Amygdala (tissue), 56 donors: ENCODE measurements around the gene PARD3B.

Experiments used
- DNase-seq, 56 donors: peaks; one replicate each; lab custom pipeline; 2025; lab: John Stamatoyannopoulos, UW

The PARD3B gene

DNA sequence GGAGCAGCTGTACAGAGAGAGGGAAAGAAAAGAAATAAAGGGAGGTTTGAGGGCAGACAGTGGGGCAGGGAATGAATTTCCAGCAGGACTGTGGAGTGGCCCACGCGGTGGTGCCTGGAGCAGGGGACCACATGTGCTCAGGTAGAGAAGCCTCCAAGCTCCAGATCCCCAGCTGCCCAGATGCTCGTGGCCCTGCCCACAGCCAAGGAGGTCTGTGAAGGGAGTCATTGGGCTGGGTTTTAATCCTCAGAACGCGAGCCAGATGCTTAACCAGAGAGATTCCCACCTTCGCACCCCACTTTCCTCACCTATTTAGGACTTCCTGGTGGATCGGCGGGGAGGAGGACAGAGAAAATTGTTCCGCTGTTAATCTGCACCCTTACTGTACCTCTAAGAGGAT lies 369.4 kb downstream of the PARD3B start:
- no peak for DNase-seq

DNA sequence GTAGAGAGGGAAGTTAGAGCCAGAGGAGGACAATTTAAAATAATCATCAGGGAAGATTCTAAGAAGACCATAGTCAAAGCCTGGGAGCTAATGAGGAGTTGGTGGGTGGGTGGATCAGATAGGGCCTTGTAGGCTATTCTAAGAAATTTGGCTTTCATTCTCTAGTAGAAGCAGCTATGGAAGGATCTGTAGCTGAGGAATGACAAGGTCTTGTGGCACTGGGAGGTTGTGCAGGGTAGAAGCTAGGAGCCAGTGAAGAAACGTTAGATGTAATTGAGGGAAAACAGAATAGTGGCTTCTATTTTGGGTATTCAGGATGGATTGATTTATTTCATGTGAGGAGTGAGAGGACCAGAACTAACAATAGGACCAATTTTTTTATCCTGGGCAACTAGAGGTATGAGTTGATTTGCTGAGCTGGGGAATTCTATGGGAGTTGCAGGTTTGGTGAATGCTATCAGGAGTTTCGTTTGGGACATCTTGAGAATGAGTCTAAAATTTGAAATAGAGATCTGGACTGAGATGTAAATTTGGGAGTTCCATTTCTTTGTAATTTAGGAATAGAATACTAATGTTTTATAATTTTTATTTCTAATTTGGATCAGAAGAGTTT lies 371.9 kb downstream of the PARD3B start:
- no peak for DNase-seq

DNA sequence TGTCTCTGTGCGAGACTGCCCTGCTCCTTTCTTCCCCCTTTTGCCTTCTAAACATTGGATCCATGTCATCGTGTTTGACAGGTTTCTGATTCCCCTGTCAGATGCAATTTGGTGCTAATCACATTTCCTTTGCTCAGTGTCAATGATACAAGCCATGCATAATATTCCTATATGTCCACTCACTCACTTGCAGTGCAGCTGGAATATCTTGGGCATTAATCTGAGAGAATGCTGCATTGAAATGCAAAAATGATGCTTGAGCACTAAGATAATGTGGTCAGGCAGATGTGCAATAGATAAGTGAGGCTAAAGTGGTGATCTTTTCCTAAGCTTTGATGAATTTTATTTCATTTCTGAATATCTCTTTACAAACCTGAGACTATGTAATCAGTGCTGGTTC lies 375.5 kb downstream of the PARD3B start:
- no peak for DNase-seq

DNA sequence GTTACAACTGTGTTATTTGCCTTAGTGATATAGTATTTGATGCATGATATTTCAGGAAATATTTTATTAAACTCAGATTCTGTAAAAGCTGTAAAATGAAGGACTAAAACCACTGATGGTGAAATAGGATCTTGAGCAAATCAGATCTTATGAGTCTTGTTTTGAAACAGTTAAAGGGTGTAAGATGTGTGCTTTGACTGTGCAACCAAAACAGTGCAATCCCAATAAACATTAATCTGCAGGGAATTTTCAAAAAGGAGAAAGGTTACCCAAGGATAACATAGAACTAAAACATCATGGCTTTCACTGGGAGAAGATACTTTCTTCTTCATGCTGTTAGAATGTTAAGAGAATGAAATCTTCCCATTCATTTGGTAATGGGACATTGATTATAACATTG lies 378.7 kb downstream of the PARD3B start:
- DNase-seq: no peak

DNA sequence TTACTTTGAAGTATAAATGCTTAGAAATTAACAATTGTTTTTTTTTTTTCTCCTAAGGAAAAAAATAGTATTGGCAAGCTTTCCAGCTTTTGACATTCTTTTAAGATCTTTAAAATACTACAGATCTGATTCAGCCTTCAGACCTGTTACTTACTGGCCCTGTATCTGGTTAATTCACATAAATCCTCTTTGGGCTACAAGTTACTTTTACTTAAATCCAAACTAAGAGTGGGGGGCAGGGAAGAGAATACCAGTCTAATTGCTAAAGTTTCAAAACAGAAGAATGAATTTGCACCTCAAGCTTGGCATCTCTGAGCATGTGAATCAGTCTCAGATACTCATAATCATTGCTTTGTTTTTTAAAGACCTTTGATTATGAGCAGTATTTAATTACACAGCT lies 386.3 kb downstream of the PARD3B start:
- DNase-seq: no peak

DNA sequence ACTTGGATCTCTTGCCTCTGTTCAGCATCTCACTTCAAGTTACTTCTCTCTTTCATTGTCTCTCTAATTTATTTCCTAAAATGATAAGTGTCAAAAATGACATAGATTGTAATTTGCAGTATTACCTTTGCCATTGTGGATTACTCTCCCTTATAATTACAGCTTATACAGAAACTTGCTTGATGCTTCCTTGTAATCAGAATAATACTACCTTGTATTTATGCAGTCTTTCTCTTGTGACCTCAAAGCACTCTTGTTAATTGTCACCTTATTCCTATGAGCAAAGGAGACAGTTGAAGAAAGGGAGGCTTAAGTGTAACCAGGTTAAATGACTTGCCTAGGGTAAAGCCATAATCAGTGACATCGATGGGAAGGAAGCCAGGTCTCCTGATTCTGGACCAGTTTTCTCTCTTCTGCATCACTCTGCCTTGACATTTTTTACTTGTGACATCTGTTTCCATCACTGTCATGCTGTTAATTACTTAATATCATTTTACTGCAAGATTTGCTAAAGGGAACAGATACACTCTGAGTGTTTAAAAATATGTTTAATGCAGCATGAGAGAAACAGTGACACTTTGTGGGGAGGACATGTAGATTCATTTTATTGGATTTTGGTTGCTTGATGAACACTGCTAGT lies 388.6 kb downstream of the PARD3B start:
- no peak for DNase-seq

DNA sequence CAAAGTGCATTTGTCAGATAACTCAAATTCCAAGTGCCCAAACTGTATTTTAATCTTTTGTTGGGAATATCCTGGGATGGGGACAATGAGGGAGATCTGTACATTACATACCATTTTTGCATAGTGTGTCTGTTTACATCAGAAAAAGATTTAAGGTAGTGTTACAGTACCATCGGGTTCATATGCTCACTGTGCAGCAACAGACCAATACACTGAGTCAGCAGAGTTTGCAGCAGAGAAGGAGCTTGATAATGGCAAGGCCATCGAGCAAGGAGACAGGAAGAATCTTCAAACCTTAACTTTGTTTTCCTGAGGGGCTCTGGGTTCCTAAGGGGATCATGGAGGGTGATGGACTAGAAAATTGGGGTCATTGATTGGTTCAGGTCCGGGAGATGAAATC lies 399.7 kb downstream of the PARD3B start:
- DNase-seq: no peak

DNA sequence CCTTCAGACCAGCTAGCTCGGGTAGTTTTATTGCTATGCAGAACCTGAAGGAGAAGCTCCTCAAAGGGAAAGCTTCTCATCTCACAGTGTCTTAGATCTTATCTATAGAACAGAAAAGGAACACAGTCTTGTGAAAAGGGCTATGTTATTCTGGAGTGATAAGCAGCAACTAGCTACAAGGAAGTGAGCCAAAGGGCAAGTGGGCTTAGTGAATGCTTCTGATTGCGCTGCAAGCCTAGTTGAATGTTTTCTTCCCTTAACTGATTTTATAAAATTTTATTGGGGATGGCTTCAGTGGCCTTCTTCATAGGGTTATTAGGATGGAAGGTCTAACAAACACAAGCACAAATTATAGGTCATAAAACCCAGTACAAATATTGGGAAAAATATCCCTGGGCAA lies 400.1 kb downstream of the PARD3B start:
- DNase-seq: no peak

DNA sequence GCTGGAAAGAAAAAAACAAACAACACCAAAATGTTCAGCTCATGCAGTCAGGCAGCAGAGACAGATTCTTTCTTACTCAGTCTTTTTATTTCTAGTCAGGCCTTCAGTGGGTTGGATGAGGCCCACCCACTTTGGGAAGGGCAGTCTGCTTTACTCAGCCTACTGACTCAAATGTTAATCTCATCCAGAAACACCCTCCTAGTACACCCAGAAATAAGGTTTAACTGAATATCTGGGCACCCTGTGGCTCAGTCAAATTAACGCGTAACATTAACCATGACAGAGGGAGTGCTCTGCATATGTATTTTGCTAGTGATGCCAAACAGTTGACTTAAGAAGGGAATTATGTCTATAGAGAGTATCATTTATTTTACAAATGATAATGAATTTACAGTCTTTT lies 401.6 kb downstream of the PARD3B start:
- DNase-seq: no peak

DNA sequence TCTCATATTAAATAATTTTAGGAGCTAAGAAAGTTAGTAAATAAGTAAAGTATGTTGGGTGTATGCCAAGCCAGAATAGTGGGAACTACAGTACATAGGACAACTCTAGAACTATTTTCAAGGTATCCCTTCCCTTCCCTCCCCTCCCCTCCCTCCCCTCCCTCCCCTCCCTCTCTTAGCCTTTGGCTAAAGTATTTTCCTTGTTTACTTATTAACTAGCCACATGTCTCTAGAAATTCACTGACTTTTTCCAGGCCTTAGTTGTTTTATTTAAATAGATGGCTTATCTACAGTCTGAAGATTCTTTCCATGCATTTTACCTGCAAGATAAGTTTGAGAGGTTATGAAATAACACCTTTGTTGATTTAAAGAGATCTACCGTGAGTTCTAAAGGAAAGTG lies 402.1 kb downstream of the PARD3B start:
- no peak for DNase-seq

DNA sequence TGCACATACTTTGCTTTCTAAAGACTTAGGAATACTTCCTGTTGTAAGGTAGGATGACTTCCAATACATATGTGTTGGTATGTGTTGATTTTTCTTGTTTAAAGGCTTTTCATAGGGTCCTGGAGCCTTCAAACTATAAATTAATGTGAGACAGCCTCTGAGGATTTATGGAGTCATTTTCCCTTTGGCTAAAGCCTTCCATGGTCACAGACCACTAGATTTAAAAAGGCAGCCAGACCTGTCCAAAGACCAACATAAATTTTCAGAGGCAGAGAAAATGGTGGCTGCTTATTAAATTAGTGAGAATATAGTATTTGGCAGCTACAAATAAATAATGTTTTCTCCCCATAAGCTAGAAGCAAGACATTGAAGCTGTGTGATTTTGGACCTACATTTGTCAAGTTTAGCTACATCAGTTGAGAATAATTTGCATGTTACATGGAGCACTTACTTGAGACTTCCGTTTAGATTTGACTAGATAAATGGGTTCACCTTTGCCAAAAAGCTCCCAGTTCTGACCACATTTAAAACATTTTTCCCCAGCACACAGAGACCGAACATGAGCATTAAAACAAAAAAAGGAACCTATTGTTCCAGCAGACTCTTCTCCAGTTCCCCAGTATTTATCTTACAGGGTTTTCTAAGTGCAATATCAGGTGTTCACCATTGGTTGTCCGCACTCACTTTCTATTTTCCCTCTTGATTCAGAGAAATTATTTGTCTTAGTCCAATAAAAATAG lies 402.9 kb downstream of the PARD3B start:
- no peak for DNase-seq

DNA sequence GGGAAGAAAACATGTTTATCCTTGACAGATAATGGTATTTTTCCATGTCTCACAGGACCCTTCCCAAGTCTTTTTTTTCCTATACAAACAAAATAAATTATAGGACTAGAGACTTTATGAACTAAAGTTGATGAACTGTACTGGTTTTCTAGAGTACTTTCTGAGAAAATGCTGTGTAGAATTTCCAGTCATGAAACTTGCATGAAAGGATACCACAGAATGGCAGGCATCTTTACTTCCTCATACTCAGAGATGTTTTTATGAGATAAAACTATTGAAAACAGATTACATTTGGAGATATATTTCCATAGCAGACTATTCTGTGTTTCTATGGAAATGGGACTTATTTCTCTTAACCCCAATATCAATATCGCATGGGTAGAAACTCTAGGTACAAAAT lies 403.5 kb downstream of the PARD3B start:
- DNase-seq: no peak

DNA sequence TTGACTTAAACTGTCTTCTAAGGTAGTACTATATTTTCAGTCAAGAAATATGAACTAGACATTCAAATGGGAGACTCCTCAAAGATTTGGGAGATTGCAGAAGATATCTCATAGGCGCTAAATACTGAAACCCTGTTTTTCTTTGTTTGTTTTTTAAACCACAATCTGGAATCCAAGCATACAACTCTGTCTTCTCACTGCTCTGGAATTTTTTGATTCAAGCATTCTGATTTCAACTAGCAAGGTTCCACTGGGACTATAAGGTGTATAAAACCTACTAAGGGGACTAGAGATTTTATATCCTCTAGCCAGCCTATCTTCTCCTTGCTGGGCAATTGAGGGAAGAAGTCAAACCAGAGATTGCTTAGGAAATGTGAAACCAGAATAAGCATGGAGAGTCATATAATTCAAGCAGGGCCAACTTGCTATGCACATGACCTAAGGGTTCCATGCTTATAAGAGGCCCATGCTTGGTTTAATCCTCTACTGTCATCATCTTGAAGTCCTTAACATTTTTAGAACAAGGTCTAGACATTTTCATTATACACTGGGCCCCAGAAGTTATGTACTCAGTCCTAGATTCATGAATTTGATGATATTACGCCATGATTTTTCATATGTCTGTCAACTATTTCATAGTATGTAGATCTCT lies 405.5 kb downstream of the PARD3B start:
- no peak for DNase-seq

DNA sequence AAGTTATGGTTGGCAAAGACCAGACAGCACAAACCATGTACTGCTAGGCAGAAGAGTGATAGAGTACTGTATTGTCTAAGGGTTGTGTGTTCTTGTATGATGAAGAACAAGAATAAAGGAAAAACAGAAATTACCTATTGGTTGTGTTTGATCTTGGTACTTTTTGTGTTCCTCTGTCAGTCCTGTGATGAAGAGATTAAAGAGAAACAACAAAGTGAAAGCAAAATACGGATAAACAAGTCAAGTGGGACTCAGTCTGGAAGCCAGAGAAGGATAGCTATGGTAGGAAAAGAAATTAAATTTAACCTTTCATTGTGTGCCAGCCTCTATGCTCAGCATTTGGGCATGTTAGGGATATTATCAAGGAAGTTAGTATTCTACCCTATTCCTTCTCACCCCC lies 413.1 kb downstream of the PARD3B start:
- DNase-seq: no peak

DNA sequence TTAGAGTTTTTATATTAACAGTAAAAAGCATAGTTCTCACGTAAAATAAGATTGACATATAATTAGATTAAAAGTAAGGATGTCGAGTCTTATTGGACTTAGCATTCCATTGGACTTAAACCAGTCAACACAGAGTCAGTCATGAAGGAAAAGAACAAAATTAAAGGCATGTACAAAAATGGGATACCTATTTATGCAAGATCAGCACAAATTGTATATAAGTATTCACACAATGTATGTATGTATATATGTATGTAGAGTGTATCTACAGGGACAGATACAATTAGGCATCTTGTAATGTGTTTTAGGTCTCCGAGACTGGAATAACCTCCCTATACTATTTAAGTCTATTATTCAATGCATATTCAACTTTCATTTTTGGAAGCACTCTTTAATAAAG lies 419.1 kb downstream of the PARD3B start:
- DNase-seq: no peak

DNA sequence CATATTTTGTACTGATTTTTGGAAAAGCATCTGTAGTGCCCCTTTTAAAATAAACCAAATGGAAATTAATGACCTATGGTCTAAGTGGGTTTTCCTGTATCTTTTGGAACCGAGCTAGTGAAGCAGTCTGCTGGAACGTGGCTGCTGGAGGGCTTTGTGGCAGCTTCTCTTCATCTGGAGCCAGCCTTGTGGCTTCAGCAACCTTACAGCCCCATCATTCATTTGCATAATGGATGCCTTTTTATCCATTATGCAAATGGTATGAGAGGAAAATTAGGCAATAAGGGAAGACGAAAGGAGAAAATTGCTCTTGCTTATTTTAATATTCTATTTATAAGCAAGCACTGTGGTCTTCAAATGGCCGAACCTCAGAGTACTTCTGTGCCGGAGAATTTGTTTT lies 421.0 kb downstream of the PARD3B start:
- no peak for DNase-seq

DNA sequence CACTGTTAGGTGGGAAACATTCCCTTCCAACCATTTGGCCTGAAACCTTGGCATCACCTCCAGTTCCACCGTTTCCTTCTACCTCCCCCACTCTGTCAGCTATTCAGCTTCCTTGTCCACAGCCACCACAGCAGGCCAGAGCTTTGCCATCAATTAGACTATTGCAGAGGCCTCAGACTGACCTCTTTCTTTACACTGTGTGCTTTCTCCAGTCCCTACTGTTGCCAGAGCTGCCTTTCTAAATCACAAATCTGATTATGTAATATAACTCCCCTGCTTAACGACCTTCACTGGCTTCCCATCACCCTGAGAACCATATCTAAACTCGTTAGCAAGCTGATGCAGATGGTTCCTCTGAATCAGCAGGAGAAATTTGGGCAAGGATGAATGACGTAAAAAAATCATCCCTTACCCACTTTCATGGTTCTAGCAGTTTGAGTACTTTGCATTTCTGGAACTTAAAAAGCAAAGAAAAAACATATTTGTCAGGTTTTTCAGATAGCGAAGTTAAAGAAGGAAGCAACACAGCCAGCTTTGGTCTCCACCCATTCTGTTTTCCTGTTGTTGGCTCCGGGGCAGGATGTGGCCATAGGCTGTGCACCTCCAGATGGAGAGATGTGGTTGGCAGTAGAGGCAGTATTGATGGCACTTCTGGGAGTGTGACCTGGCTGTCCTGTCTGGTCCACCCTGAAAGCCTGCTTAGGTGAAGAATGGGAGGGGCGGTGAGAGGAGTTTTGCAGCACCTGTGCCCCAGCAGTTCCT lies 422.1 kb downstream of the PARD3B start:
- peak in 5 of 56 donors; percentile 1 to 21 (median 7) for DNase-seq

DNA sequence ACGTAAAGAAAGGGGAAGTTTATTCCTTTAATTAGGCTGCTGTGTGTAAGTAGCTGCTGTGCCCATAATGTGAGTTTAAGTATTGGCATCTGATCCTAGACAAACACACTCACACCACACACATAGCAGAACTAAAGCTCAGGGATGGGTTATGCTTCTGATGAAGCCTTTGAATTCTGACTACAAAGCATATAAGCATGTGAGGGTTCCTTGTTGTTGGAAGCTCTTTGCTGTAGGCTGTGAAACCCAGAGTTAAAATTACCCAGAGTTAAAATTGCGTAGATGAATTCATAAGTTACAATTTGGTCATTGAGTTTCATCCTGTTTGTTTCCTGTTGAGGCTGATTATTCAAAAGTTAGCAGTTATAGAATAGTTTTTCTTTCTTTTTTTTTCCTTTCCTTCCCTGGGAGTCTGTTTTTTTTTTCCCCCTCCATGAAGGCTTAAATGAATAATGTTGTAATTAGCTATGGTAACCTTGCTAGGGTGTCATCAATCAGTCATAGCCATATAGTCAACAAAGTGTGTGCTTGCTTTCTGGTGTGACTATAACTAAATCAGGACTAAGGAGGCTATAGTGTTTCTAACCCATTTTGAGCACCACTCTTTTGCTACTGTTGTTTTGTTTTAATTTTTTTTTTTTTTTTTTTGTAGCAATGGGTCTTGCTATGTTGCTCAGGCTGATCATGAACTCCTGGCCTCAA lies 426.1 kb downstream of the PARD3B start:
- no peak for DNase-seq

DNA sequence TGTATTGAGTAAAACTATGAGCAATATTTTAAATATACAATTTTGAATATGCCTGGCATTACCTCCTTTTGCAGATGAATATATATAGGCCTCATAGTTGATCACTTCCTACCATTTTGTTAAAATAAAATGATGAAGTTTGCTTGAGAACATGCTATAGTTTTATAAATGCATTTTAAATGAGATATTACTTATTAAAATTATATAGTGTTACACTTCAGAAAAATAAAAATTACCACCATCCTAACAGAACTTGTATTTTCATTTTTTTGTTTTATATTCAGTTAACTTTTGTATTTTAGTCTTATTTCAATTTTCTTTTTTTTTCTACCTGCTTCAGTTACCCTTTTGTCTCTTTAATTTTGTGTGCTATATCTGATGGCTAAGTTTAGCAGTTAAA lies 426.9 kb downstream of the PARD3B start:
- DNase-seq: no peak
